Measurements from ENCODE around the gene AFF2.

The AFF2 gene

DNA sequence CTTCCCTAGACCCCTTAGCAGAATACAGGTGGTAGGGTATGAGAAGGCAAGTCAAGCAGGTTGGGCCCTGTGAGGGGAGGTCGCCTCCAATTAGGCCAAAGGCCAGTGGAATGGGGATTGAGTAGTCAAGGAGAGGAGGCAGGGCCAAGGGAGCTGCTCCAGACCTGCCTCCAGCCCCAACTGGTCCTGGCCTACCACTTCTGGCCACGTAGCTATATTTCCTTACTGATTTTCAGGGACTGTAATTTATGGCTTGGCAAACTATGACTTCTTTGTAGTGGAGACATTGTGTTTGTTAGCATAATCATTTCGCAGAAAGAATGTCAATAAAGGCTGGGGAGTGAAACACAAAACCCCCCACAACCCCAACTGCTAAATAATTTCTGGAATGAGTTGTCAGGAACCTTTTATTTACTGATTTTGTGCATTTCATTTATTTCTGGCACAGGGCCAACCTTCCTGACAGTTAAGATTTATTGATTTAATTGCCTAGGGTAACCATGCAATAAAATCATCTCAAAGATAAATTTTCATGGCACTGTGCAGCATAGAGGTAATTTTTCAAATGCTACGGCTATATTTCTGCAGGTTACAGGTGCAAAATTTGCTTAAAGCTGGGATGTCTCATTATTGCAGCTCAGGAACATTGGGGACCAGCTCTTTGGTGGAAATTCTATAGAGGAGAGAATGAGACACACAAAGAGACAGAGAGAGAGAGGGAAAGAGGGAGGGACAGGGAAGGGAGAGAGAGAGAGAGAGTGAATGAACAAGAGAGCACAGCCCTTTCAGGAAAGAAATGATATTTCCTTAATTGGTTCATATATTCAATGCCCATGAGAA, 509.8 kb downstream of the AFF2 start:
- no peak for DNase-seq (ENCODE audit: low spot score)

DNA sequence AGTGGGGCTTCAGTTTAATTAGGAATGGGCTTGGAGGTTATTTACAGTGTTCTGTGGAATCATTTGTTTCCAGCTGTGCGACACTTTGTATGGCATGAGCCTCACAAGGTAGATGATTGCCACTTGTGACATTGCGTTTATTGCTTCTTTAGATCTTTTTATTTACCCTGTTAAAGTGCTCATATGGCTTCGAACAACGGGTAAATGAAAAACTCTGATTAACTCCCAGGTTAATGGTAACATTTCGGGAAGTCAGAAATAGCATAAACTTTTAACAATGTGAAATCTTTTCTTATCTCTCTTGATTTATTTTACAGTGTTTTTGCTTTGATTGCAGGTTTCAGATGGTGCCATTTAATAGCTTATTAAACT, 510.4 kb downstream of the AFF2 start:
- DNase-seq (ENCODE audit: low spot score) = no peak

- no peak for DNase-seq (ENCODE audit: low spot score)
Measured at GRCh38 chrX:149013081-149013480, 512.7 kb downstream of the AFF2 start.

- DNase-seq (ENCODE audit: low spot score) = no peak
Measured at GRCh38 chrX:149021159-149021558, 520.7 kb downstream of the AFF2 start.

- no peak for DNase-seq (ENCODE audit: low spot score)
Measured at GRCh38 chrX:149022485-149022884, 522.1 kb downstream of the AFF2 start.

- DNase-seq (ENCODE audit: low spot score) = no peak
Measured at GRCh38 chrX:149032449-149032848, 532.0 kb downstream of the AFF2 start.

GRCh38 chrX:149036086-149036485, 535.7 kb downstream of the AFF2 start:
- no peak for DNase-seq (ENCODE audit: low spot score)

GRCh38 chrX:149037281-149037870, 537.0 kb downstream of the AFF2 start:
- no peak for DNase-seq (ENCODE audit: low spot score)

DNA sequence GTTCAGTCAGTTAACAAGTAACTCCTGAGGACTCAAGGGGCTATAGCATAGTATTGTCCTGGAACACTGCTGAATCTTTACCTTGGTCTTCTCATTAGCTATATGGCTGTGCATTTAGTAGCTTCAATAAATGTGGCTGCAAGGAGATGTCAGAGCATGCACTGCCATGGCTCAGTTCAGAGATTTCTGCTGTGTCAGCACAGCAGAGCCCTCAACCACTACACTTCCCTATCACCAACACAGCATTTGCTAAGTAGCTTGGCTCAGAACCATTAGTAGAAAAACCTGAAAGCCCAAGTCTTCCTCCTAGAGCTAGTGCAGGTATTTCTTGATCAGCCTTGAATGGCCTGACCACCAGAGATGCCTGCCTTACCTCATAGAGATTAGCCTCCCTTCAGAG, 538.6 kb downstream of the AFF2 start:
- DNase-seq (ENCODE audit: low spot score) = no peak

- no peak for DNase-seq (ENCODE audit: low spot score)
Measured at GRCh38 chrX:149040873-149041535, 540.6 kb downstream of the AFF2 start.

- no peak for DNase-seq (ENCODE audit: low spot score)
Measured at GRCh38 chrX:149043401-149043800, 543.0 kb downstream of the AFF2 start.

DNA sequence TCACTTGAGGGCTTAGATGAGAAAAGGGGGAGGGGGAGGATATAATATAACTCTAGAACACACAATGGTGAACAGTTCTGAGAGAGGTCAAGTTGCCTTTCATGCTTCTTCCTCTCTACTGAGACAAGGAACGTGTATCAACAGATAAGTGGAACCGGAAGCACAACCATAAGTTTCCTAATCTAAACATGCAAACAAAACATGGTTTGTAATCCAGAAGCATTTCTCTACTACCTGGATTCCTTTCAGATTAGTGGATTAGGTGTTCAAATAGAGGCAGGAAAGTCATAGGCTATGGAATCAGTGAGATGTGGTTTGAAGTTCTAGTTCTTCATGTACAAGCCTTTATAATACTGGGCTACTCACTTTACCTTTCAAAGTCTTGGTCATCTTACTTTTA, 544.1 kb downstream of the AFF2 start:
- no peak for DNase-seq (ENCODE audit: low spot score)

DNA sequence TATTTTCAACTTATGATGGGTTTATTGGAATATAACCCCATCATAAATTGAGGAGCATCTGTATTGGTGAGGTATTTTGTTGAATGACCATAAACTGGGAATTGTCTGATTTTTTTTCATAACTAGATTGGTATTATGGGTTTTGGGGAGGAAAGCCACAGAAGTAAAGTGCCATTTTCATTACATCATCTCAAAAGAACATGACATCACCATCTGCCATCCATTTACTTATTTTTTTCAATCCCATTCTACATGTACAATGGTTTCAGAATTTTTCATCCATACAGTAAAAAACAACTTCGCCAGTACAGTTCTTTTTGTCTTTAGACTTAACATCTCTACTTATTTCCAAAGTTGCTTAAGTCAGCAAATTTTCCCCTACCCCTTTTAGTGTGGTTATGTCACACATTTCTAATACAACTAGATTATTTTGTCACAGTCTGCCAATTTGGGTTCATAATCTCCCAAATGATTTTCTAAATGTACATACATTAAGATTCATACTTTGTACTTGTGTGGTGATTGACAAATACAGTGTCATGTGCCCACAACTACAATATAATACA, 545.3 kb downstream of the AFF2 start:
- no peak for DNase-seq (ENCODE audit: low spot score)

Data from SW480 (cell line).